ENCODE data around the gene DOCK7.

The DOCK7 gene

GRCh38 chr1:62405247-62405646 is 282.9 kb downstream of the DOCK7 start:
- no peak for DNase-seq
